IMR-90 (cell line): Measurements from ENCODE around the gene CHRNG.

ENCODE experiments used
- BHLHE40 ChIP-seq: fragments of 150-350 bp; IDR thresholded peaks from 2 replicates; pipeline ENCODE4 v1.6.1; 2016; ENCODE audit warnings: mild to moderate bottlenecking, low read depth, low read length
- CEBPB ChIP-seq: IDR thresholded peaks from 2 replicates; pipeline ENCODE4 v1.6.1; 2012; ENCODE audit warnings: low read depth, low read length, improper control_type of control experiment
- MXI1 ChIP-seq: IDR thresholded peaks from 2 replicates; pipeline ENCODE4 v1.6.1; 2012; ENCODE audit warnings: low read depth, mild to moderate bottlenecking, low read length, moderate library complexity, borderline replicate concordance
- NFE2L2 ChIP-seq: fragments of 150-350 bp; IDR thresholded peaks from 2 replicates; pipeline ENCODE4 v1.6.1; 2016; ENCODE audit warnings: low read depth, mild to moderate bottlenecking, low read length
- POLR2A ChIP-seq: IDR thresholded peaks from 2 replicates; pipeline ENCODE4 v1.6.1; 2012; ENCODE audit warnings: mild to moderate bottlenecking, low read depth, low read length
- RAD21 ChIP-seq: IDR thresholded peaks from 2 replicates; pipeline ENCODE4 v1.6.1; 2012; ENCODE audit warnings: low read length, improper control_type of control experiment
- SMC3 ChIP-seq: fragments of 150-350 bp; IDR thresholded peaks from 2 replicates; pipeline ENCODE4 v1.6.1; 2016; ENCODE audit warnings: low read depth, mild to moderate bottlenecking, antibody characterized with exemption, low read length, moderate library complexity
- TF ChIP-seq, protein P1 (sequence below): conservative IDR thresholded peaks from 2 replicates; pipeline ENCODE4 v1.5.1; 2012; ENCODE audit warnings: mild to moderate bottlenecking, low read depth, low read length, improper control_type of control experiment

GRCh38 chr2:232534940-232535651, 4.4 kb upstream of the CHRNG start:
- TF ChIP-seq POLR2A (no peak), MXI1 (no peak), CEBPB (no peak), RAD21 (no peak), NFE2L2 (no peak), BHLHE40 (no peak), SMC3 (no peak)
- TF ChIP-seq, protein P1, sequence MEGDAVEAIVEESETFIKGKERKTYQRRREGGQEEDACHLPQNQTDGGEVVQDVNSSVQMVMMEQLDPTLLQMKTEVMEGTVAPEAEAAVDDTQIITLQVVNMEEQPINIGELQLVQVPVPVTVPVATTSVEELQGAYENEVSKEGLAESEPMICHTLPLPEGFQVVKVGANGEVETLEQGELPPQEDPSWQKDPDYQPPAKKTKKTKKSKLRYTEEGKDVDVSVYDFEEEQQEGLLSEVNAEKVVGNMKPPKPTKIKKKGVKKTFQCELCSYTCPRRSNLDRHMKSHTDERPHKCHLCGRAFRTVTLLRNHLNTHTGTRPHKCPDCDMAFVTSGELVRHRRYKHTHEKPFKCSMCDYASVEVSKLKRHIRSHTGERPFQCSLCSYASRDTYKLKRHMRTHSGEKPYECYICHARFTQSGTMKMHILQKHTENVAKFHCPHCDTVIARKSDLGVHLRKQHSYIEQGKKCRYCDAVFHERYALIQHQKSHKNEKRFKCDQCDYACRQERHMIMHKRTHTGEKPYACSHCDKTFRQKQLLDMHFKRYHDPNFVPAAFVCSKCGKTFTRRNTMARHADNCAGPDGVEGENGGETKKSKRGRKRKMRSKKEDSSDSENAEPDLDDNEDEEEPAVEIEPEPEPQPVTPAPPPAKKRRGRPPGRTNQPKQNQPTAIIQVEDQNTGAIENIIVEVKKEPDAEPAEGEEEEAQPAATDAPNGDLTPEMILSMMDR: no peak
